CD4-positive, alpha-beta T cell treated with Interleukin-6 at 100 ng/mL for 8 hours (primary cell): ENCODE results near the gene CPD.

Source experiments
- DNase-seq: peaks from one replicate; pipeline ENCODE4 v3.0.0-alpha.2; 2020; ENCODE audit warnings: mixed read lengths, low spot score

CPD gene

GRCh38 chr17:30354701-30355100 lies 24.0 kb upstream of the CPD start:
- DNase-seq: no peak

DNA sequence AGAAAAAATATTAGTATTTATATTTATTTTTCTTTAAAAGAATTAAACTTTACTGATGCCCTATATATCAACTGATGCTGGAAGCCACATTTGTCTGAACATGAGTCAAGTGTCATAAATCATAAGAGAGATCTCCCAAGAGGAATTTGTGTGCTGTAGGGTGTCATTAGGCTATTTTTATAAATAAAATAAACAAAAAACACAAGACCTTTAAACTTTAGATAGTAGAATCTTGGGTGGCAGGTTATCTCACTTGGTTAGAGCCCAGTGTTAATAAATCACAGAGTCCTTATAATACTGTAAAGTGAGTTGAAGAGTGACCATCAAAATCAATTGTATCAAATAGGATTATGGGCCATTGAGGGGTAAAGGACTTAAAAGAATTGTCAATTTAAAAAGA lies 21.3 kb upstream of the CPD start:
- DNase-seq: no peak

- no peak for DNase-seq
Measured at GRCh38 chr17:30358055-30358760, 20.5 kb upstream of the CPD start.

GRCh38 chr17:30360086-30360808 lies 18.5 kb upstream of the CPD start:
- DNase-seq: no peak

DNA sequence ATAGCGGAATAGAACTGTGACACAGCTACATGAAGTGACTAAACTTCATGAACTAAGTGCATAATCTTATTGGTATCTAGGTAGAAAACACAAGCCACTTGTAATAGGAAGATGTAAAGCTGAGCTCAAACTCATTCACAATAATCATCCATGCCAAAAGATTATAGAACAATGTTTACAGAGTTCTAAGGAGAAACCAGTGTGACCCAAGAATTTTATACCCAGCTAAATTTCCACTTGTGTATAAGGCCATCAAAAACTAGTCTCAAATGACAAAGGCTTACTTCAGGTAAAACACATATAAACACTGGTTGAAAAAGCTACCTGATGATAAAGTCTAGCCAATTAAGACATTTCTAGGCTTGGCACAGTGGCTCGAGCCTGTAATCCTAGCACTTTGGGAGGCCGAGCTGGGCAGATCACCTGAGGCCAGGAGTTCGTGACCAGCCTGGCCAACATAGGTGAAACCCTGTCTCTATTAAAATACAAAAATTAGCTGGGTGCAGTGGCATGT lies 16.9 kb upstream of the CPD start:
- no peak for DNase-seq

DNA sequence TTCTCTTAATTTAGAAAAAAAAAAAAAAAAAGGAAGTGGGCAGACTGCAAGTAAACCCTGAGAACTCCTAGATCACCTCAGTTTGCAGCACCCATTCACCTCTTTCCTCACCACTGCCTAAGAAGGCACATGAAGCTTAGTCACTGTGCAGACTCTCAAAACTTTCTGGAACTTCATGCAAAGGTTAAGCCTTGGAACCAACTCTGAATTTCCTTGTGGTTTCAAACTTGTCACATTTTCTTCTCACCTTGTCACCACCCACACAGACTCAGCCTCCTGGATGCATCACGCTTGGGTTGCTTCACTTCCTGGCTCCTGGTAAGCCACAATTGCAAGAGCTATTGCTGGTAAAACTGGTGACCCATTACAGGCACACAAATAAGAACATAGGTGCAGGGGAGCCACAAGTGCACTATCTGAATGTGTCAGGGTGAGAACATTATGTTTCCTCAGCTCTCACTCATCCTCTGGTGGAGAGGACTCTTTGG lies 15.0 kb upstream of the CPD start:
- peak; percentile 87 for DNase-seq

- DNase-seq: no peak
Measured at GRCh38 chr17:30366536-30366935, 12.2 kb upstream of the CPD start.

GRCh38 chr17:30368912-30369720 lies 9.6 kb upstream of the CPD start:
- no peak for DNase-seq

- no peak for DNase-seq
Measured at GRCh38 chr17:30369995-30370394, 8.7 kb upstream of the CPD start.

GRCh38 chr17:30372755-30373154 lies 6.0 kb upstream of the CPD start:
- no peak for DNase-seq

GRCh38 chr17:30375661-30376060 lies 3.1 kb upstream of the CPD start:
- DNase-seq: no peak

- DNase-seq: no peak
Measured at GRCh38 chr17:30376621-30377452, 1.9 kb upstream of the CPD start.

DNA sequence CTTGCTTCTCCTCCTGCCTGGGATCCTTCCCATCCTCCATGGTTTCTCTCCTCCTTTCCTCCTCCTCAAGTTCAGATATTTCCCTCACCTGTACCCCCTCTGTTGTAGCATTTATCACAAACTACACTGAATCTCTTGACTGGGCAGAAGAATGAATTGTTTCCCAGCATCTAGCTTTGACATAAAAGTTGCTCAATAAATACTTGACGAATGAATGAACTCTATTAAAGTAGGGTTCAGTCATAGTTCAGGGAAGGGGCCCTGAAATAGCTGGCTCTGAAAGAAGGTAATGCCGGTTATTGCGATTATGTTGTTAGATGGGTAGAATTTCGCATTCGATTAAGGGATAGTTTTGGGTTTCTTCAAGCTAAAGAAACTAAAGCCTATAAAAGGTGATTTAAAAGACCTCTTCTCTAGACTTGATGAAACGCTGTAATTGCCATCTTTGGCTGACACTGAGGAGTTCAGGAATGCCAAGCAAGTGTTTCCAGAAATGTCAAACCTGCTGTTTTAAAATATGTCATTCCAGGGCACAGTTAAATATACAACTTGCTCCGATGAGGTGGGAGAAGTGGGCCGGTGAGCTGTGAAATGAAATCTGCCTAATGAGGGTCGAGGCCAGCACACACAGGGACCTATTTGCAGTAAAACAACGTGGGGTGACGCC lies 1.0 kb upstream of the CPD start:
- no peak for DNase-seq

GRCh38 chr17:30378241-30378824 lies 394 bp upstream of the CPD start:
- peak; percentile 65 for DNase-seq

GRCh38 chr17:30379303-30379902 lies 676 bp downstream of the CPD start:
- no peak for DNase-seq

DNA sequence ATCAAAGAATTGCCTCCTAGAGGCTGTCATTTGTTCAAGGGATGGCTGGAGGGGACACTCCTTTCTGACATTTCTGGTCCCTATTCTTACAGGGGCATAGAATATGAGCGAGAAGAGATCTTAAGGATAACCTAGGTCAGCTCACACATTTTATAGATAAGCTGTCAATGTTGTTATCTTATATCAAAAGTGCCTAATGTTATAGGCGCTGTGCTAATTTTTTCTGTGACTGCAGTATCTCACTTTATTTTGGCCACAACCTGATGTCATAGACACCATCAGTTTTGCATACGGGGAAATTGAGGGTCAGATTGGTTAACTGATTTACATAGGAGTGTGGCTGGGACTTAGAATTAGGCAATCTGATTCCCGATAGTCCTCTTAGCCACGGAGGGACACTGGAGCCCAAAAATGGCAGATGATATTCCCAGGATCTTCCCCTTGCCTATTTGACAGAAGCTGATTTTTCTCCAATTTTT lies 1.2 kb downstream of the CPD start:
- DNase-seq: no peak

DNA sequence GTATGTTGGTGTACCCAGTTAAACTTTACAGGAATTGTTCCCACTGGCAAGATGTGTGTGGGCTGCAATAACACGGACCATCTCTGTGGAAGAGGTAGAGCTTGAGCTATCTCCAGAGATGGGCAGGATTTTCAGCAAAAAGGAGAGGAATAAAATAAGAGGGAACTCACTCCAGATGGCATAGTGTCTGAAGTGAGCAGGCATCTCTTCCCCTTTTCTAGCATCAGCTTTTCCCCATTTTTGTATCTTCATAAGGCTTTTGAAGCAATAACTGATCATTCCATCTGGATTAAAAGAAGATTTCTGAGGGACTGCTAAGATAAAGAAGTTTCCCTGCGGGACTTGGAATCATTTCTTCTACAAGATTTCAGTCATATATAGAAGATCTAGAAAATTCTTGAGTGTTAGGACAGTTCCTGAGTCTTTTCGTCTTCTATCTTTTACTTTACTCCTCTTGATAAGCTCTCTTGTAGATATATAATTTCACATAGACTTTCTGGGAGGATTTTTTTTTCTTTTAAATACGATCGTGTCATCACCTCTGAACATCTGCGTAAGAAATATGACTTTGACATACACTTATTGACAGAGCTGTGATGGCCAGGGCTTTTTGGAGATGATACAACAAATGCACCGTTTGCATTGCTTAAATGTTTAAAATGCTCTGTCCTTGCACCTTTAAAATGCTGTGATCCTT lies 2.1 kb downstream of the CPD start:
- DNase-seq: no peak

GRCh38 chr17:30381340-30381659 lies 2.6 kb downstream of the CPD start:
- no peak for DNase-seq

- DNase-seq: no peak
Measured at GRCh38 chr17:30382345-30382744, 3.6 kb downstream of the CPD start.
